LoVo (cell line): ENCODE measurements around the gene NOG.
A peak's percentile ranks its signal among the peaks of the same experiment; 100 is the strongest.

Experiments used
- DNase-seq: peaks from one replicate; pipeline ENCODE4 v3.0.0-alpha.2; 2016; ENCODE audit warnings: low spot score

Gene NOG

GRCh38 chr17:56593646-56594319 lies at the start of gene NOG:
NOG (plus strand) TSS chr17:56593699; CDS start chr17:56594224, 525 bp downstream.
- DNase-seq: peak; percentile 7

GRCh38 chr17:56545106-56545505 lies 48.4 kb upstream of the NOG start:
- DNase-seq: no peak

- no peak for DNase-seq
Observed at GRCh38 chr17:56545930-56546329, 47.6 kb upstream of the NOG start.

- no peak for DNase-seq
Observed at GRCh38 chr17:56548661-56549060, 44.8 kb upstream of the NOG start.

GRCh38 chr17:56549501-56549900 lies 44.0 kb upstream of the NOG start:
- no peak for DNase-seq

GRCh38 chr17:56557682-56558081 lies 35.8 kb upstream of the NOG start:
- no peak for DNase-seq

- no peak for DNase-seq
Observed at GRCh38 chr17:56558088-56558487, 35.4 kb upstream of the NOG start.

- DNase-seq: no peak
Observed at GRCh38 chr17:56570199-56570598, 23.3 kb upstream of the NOG start.

- DNase-seq: no peak
Observed at GRCh38 chr17:56571456-56571855, 22.0 kb upstream of the NOG start.

- DNase-seq: no peak
Observed at GRCh38 chr17:56577190-56577842, 16.2 kb upstream of the NOG start.

GRCh38 chr17:56577843-56578204 lies 15.7 kb upstream of the NOG start:
- DNase-seq: no peak

- no peak for DNase-seq
Observed at GRCh38 chr17:56581635-56582627, 11.6 kb upstream of the NOG start.

GRCh38 chr17:56583772-56584171 lies 9.7 kb upstream of the NOG start:
- DNase-seq: no peak

- no peak for DNase-seq
Observed at GRCh38 chr17:56587298-56587697, 6.2 kb upstream of the NOG start.

- DNase-seq: peak; percentile 59
Observed at GRCh38 chr17:56592487-56593085, 913 bp upstream of the NOG start.

GRCh38 chr17:56593086-56593645 lies 333 bp upstream of the NOG start:
- peak; percentile 23 for DNase-seq

GRCh38 chr17:56594320-56595107 lies 1.0 kb downstream of the NOG start:
- no peak for DNase-seq

- DNase-seq: no peak
Observed at GRCh38 chr17:56595108-56595418, 1.6 kb downstream of the NOG start.

GRCh38 chr17:56595831-56596690 lies 2.6 kb downstream of the NOG start:
- DNase-seq: peak; percentile 7
